Activated CD4-positive, alpha-beta T cell treated with anti-CD3 and anti-CD28 coated beads, Interleukin-10, Interleukin-2, amounts not matched to agents 100 ng/mL and 50 ng/mL, durations not matched to agents 16 hours and 8 hours (primary cell): ENCODE measurements around the gene NEUROD2.

Experiments used
- DNase-seq: peaks from one replicate; pipeline ENCODE4 v3.0.0-alpha.2; 2020

Gene NEUROD2

DNA sequence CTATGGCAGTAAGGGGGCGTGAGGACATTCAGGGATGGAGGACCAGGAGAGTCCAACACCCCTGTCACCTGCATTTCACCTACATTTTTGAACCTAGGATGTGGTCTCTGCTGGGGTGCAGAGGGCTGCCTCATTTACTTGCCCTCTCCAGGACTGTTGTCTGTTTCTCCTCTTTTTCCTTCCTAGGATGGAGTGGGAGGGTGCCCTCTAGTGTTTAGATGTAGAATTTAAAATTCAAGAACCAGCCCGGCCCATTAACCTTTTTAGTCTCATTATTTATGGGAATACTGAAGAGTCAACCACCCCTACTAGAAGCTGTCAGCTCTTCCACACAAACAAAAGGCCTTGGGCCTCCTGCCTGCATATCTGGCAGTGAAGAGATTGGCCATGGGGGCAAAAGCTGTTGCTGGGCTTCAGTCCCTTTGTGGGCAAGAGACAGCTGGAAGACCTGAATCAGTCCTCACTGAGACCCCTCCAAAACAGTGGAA lies 26.7 kb upstream of the NEUROD2 start:
- peak; percentile 52 for DNase-seq

DNA sequence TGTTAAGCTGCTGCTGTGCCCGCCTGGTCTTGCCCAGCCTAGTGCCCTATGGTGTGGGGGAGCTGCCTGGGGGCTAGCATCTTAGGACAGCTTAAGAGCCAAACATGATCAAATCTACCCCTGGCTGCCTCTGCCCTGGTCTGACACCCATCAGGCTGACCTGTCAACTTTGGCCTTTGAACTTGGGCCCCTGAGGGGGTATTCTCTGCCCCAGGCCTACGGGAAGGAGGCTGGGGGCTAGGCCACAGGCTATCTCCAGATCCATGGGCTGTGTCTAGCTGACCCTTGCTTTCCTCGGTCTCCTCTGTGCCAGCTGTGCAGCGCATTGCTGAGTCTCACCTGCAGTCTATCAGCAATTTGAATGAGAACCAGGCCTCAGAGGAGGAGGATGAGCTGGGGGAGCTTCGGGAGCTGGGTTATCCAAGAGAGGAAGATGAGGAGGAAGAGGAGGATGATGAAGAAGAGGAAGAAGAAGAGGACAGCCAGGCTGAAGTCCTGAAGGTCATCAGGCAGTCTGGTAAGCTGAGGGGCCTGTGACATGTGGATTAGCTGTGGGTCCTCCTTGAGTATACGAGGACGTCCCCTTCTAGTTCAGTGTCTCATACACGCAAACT lies 26.0 kb upstream of the NEUROD2 start:
- DNase-seq, result no peak

DNA sequence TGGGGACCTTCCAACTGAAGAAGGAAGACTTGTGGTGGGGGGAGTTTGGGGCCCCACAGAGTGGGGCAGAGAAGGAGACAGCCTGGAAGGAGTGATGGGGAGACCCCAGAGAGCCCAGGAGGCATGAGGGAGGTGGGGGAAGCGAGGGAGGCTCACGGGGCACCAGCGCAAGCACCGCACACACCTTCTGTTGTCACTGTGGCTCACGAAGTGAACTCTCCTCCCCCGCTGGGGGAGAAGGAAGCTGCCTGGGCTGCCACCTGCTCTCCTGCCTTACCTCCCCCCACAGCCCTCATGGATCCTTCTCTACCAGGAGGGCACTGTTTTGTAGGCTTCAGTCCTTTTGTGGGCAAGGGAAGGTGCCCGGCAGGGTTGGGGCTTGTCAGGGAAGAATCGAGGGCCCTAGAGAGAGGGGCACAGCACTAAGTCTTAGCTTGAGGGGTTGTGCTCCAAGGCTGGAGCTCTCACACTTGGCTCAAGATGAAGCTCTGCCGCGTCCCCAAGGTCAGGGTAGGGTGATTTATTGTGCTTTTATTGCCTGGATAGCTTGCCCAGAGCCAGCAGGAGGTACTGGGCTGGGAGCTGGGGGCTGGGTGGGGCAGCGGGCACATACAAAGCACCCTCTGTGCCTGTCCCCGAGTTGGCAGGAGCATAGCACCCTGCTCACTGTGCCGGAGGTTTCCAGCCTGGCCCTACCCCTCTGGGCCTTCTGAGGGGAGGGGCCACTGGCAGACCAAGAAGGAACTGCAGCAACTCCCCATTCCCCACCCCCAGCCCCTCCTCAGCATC lies 24.6 kb upstream of the NEUROD2 start:
- DNase-seq, result no peak

DNA sequence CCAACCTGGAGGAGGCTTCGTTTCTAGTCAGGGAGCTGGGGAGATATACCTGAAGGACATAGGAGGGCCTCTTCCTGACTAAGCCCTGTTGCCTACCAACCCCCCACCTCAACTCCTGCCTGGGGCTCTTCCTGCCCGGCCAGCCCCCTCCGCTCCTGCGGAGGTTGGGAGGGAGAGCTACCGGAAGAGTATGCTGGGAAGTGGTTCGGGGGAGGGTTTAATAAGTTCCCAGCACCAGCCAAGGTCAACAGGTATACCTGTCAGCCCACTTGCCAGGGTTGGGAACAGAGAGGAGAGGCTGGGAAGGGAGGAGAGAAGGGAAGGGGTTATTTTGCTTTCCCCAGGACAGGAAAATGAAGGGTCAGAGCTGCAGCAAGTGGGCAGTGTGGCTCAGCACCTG lies 23.7 kb upstream of the NEUROD2 start:
- DNase-seq, result no peak

DNA sequence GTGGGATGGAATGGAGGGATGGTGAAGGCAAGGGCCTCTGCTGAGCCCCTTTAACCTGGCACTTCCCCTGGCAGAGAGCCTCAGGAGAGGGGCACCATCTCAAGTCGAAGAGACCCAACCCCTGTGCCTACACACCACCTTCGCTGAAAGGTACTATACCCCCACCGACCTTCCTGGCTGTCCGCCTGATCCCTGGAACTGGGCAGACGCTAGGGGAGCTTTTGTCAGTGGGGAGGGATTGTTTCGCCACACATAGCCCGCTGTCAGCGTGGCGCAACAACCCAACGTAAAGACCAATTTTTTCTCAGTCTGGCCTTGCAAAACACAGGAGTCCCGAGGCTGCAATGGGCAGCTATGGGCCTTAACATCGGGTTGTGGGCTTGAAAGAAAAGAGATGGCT lies 22.2 kb upstream of the NEUROD2 start:
- DNase-seq, result no peak

DNA sequence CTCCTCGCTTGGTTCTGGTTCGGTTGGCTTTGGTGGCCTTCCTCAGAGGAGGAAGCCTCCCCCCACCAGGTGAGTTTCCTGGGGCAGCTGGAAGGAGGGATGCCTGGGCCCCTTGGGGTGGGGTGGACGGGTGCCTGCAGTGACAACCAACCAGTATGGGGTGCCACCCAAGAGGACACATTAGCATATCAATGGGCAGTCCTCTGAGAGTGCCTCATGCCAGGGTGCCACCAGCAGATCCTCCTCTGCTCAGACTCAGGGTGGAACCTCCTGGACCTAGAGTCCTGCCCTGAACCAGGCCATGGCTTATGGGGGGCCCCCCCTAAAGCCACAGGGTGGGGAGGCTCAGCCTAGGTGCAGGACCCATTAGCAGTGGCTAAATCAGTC lies 21.8 kb upstream of the NEUROD2 start:
- no peak for DNase-seq

DNA sequence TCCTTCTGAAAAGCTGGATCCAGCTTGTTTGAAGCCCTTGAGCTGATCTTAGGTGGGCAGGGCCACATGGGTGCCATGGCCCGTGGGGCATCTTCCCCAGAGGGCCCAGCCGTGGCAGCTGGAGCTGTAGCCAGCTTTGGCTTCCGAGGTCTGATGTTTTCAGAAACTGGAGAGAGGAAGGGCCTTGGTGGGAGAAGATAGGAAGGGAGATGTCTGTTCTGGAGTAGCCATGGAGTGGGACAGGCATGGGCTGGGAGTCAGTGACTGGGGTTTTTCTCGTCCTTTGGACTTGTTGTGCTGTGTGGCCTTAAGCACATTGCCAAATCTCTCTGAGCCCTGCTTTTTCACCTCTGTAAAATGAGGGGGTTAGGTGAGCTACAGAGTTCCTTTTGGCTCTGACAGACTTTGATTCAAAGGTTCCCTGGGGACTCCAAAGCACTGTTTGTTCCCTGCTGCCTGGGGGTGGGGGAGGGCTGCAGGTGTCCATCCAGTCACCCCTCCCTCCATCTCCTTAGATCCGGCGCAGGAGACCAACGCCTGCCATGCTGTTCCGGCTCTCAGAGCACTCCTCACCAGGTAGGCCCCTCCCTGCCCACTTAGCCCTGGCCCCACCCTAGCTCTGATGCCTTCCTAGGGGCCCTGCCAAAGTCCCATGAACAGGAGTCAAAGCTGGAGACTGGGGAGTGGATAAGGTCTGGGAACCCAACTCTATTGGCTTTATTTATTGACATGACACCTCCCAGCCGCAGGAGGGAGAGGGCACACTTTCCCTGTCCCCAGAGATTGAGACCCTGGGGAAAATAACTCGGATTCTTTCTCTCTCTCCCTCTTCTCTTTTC lies 21.2 kb upstream of the NEUROD2 start:
- no peak for DNase-seq

DNA sequence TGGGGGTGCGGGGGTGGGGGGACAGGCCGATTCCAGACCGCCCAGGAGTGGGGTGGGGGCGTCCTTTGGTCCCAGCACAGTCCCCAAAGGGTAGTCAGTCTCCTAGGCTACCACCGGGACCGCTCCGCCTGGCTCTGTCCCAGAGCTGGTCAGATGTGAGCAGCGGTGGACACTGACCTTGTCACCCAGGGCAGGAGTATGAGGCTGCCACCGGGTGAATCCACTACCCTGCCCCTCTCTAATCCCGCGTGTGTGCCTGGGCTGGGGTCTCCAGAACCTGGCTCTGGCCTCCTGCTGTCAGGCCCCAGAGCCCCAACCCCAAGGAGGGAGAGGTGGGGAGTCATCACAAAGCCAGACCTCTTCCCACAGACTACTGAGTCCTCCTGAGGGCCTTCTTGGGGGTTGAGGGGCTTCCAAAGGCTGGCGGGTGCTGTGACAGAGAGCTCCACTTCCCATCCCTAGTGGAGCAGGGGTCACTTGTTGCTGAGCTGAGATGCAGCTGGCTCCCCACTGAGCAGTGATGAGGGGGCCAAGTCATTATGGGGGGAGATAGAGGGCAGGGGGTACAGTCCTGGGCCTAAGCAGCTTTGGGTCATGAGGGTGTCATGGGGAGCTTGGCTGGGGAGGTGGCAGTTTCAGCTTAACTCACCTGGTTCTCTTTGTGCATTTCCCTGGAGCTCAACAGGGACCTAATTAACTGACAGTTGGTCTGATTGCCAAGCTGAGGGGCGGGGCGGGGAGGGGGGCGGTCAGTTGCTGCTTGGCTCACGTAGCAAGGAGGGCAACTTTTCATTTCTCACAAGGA lies 20.2 kb upstream of the NEUROD2 start:
- DNase-seq, result no peak

DNA sequence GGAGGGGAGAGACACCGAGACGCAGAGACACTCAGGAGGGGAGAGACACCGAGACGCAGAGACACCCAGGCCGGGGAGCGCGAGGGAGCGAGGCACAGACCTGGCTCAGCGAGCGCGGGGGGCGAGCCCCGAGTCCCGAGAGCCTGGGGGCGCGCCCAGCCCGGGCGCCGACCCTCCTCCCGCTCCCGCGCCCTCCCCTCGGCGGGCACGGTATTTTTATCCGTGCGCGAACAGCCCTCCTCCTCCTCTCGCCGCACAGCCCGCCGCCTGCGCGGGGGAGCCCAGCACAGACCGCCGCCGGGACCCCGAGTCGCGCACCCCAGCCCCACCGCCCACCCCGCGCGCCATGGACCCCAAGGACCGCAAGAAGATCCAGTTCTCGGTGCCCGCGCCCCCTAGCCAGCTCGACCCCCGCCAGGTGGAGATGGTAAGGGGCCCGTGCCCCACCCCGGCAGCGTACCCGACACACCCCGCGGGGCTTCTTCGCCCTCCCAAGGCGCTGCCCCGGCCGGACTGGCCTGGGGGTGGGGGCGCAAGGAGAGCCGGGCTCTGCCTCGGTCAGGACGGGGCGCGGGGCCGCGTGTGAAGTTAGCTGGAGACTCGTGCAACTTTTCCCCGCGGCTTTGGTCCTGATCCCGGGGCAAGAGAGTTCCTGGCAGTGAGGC lies 19.5 kb upstream of the NEUROD2 start:
- no peak for DNase-seq

DNA sequence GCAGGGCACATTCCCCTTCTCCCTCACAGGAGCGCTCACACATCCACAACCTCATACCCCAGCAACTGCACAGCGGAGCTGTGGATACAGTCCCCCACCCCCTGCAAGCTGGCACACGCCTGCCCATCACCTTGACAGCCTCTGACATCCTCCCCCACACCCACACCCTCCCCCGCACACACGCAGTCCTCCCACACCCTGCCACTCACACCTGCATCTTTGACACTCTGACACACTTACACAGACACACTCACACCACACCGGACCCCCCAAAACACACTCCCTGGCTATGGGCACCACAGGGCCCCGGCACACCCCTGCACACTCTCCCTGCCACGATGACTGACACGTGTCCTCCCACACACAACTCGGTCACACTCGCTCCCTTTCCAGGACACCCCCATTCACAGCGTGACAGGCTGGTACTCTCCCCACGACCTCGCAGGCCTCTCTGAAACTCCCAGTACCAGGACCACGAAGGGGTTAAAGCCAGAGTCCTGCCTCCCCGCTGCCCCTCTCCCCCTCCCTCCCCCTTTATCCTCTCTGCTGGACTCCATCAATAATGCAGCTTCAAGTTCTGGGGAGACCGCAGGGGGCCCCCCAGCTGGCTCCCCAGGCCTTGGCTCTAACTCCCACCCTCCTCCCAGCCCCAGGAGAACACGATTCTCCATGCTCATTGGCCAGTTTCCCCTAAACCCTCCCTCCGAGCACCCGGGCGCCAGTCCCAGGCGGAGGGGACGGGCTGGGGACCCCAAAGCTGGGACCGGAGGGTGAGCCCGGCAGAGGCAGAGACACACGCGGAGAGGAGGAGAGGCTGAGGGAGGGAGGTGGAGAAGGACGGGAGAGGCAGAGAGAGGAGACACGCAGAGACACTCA lies 18.7 kb upstream of the NEUROD2 start, which contains the start of gene PPP1R1B:
Gene PPP1R1B (plus strand): TSS at position 782 of the 876 bp plus-strand sequence. CDS start 441 bp downstream, outside the sequence.
- no peak for DNase-seq

DNA sequence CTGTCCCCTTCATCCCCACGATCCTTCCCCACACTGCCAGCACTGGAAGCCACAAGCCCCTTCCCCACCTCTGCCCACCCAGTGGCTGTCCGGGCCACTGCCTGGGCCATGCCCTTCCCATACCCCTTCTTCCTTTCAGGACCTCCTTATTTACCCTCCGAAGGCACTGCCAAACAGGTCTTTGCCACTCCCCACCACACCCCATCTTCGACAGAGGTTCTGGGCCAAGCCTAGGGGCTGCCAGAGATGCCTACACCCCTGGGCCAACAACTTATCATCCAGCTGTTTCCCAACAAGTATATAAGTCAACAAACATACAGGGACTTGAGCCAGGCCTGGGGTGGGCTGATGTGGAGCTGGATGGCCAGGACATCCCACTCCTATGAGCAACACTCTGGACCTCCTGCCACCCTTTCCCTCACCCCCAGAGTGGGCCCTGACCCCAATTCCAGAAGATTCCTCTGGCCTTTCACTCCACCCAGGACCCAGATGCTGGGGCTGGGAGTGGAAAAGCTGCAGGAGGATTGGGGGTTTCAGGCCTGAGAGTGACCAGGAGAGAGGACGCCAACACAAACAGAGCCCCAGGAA lies 17.6 kb upstream of the NEUROD2 start:
- DNase-seq, result no peak

DNA sequence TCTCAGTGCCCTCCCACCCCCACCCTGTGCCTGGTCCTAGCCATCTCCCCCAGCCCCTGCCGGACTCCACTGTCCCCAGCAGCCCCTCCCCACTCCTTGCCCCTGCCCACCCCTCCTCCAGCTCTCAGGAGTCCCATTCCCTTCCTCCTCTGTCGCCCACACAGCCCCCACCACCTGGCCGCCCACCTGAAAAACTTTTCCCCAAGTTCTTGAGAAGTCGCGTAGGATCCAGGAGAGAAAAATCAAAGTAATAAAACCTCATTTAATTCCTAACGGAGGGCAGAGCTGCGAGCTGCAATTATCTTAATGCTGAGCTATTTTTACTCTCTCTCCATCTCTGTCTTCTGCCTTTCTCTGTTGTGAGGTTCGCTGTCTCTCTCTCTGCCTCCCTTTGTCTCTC lies 16.6 kb upstream of the NEUROD2 start:
- no peak for DNase-seq

DNA sequence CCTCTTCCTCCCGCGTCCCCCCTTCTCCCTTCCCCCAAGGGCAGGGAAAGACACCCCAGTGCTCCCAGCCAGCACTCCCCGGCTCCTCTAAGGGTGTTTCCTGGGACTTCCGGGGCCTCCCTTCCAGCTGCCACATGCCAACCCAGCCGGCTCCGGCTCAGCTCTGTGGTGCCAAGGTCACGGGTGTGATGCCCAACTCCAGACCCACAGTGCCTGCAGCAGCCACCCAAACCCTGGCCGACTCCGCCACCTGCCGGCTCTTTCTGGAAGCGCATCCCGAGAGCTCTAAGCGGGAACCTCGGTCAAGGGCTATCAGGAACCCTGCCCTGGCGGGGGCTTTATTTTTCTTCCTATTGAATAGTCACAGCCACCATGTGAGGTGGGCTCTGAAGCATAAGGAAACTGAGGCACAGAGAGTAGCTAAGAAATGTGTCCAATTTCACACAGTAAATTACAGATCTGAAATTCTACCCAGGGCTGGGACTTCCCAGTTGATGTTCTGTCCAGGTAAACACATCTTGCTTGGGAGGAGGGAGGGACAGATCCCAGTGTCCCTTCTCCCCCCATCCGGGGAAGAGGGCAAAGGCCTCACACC lies 15.7 kb upstream of the NEUROD2 start:
- DNase-seq, result peak; percentile 91

DNA sequence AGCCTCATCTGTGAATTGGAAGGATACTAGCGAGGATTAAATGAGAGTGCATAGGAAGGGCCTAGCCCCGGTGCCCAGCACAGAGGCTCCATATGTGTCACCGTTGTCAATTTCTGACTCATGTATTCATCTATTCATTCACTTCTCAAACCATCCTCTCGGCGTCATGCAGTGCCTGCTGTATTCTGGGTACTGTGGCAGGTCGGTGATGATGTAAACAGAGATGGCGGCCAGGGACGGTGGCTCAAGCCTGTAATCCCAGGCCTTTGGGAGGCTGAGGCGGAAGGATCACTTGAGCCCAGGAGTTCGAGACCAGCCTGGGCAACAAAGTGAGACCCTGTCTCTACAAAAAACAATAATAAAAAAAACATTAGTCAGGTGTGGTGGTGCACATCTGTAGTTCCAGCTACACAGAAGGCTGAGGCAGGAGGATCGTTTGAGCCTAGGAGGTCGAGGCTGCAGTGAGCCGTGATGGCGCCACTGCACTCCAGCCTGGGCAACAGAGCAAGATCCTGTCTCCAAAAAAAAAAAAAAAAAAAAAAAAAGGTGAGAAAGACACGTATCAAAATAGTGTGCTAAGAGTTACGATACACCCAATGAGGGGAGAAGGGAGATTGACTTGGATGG lies 14.8 kb upstream of the NEUROD2 start:
- peak; percentile 91 for DNase-seq

DNA sequence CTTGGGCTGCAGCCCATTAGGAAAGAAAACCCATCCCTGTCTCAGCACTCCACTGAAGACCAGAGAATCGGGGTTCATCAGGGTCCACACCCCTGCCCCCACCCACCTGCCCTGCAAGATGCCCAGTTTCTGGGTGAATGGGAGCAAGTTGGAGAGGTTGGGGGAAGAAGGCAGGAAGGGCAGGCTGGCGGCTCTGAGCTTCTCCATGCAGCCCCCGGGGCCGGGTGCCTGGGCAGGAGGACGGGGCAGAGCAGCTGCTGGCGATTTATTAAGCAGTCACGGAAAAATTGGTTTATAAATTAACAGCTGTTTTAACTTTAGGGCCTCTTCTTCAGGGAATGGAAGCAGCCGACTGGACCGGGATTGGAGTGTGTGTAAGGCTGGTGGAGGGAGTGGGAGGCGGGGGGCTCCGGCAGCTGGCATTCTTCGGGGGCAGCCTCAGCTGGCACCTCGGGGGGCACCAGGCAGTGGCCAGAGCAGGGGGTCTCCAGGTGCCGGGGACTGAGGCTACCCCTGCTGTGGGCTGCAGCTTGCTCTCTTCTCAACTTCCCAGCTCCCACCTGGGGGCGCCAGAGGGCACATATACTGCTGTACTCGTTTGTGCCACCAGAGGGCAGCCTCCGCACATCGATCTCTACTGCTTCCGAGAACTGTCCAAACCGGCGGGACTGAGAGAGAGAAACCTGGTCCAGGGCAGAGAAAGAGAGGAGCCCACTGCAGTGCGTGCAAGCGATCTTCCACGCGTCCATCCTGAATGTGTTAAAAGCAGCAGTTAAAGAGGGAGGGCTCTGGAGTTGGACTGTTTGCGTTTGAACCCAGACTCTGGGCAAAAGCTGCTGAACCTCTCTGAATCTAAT lies 14.0 kb upstream of the NEUROD2 start:
- DNase-seq, result peak; percentile 90

DNA sequence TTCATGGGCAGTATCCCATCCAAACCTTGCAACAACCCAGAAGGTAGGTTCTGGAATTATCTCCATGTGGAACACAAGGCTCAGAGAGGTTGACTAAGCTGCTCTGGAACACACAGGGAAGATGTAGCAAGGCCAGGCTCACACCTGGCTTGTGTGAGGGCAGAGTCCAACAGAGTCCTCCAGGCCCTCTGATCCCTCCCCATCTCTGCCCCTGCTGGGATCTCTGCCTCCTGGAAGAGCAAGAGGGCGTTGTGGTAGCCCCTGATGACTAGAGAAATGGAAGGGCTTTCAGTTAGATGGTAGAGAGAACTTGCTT lies 12.0 kb upstream of the NEUROD2 start:
- DNase-seq, result no peak

DNA sequence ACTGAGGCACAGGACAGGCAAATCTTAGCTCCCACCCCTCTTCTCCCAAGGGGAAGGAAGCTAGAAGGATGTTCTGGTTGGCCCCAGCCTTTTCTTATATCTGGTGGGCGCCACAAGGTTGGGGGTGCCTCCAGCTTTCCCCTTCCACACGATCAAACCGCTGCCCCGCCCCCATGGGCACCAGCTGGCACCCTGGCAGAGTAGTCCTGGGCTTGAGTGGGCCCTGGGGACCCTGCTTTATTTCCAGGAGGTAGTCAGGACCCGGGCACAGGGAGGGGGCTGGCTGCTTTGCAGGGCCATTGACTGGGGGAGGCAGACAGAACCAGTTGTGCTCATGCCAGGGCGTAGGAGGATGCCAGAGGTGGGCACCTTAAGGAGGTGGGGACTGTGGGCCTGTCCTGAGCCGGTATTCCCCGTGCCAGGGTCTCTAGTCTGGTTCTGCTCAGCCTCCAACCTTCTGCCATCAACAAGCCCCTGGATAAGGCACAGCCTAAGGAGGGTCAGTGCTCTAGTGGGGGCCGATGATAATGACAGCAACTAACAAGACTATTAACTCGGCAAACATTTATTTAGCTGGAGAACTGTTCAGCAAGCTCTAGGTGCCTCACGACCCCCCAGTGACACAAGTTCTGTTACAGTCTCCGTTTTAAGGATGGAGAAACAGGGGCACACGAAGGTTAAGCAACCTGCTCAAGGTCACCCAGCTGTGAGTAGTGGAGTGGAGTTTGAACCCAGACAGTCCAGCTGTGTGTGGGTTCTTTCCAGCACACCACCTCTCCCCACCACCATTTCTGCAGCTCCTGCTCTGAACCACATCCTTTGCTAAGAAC lies 11.5 kb upstream of the NEUROD2 start:
- DNase-seq, result no peak
